HG03342 (cell line): Measurements from ENCODE around the gene CERS6.
"Not testable (repeated sequence)": the region's sequence is repeated elsewhere in the genome, so short reads cannot be mapped to it uniquely, and the experiment has no call there.

Experiments used
- ATAC-seq: cut with Tn5 transposase; IDR thresholded peaks from one replicate; pipeline ENCODE4 v1.9.1; 2021; ENCODE audit warnings: mild to moderate bottlenecking, moderate library complexity; ENCODE audit not compliant: unreplicated experiment

CERS6 gene

DNA sequence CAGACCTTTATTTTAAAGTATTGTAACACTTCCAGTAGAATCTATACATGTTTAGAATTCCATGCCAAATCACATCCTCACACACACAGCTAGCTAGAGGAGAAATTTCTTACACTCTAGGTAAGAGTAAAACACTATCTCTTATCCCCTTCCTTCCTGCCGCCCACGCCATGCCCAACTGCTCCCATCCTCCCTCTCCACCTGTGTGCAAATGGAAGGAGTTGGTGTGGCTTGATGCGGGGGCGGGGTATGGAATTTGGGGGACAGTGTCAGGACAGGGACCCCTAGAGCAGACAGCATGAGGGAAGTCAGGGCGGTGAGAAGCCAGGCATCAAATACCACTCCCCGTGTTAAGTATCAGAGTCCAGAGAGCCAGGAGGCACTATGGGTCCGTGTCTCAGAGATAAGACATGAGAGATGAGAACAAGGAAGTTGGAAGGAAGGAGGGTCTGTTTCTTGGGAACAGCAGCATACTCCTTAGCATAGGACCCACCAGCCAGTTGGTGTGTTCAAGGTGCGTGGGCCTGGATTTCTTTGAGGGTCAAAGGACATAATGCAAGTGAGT lies 297.8 kb downstream of the CERS6 start:
- ATAC-seq, result no peak

DNA sequence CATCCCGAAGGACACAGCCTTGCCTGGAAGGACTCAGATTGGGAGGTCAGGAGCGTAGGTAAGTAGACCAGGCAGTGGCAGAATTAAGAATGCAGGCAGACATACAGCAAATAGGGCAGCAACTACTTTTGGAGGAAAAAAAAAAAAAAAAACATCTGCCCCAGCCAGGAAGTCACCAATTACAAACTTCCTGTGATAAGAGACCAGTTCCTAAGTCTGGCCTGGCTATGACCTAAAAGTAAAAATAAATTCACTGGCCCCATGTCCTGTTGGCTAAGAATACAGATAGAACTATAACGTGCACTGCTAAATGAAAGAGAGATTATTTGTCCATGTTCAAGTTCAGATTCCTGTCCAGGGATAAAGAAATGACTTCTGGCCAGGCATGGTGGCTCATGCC lies 301.2 kb downstream of the CERS6 start:
- ATAC-seq, result no peak

DNA sequence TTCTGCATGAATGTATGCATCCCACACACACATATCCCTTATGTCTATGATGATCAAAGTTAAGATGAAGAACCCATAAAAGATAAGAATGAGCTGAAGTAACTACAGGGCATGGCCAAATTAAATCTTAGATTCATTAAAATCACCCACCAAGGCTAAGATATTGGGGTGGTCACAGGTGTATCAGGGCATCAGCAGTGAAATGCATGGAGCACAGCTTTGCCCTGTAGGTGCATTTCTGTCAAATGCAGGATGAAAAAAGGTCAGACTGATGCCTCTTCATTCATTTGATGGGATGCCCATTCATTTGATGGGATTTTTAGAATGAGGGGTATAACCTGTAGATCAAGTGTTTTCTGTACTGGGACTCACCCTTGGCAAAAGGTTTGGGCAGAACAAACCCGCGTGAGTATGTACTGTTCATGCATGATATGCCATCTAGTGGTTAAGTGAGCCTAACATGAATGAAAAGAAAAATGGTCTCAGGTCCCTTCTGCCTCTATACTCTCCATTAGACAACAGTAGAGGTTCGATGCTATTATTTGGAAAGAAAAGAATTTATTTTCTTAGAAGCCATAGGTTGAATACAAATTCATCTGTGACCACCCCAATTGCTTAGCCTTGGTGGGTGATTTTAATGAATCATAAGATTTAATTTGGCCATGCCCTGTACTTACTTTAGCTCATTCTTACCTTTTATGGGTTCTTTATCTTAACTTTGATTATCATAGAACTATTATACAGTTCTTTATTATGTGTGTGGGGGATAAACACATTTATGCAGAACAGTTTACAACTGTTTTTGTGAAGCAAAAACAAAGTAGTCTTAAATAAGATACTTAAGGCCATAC lies 303.1 kb downstream of the CERS6 start:
- ATAC-seq, result peak; percentile 89

DNA sequence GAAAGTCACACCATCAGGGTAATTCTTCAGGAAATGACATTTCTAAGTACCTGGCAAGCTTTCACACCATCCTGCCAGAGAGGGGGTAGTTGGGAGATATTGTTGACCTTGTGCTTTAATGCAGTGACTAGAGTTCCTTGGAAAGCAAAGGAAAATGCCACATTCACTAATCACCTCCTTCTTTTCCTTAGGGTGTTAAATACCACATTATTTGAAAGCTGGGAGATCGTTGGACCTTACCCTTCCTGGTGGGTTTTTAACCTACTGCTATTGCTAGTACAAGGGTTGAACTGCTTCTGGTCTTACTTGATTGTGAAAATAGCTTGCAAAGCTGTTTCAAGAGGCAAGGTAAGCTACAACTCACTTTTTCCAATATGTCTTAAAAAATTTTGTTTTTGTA lies 309.3 kb downstream of the CERS6 start:
- no peak for ATAC-seq

DNA sequence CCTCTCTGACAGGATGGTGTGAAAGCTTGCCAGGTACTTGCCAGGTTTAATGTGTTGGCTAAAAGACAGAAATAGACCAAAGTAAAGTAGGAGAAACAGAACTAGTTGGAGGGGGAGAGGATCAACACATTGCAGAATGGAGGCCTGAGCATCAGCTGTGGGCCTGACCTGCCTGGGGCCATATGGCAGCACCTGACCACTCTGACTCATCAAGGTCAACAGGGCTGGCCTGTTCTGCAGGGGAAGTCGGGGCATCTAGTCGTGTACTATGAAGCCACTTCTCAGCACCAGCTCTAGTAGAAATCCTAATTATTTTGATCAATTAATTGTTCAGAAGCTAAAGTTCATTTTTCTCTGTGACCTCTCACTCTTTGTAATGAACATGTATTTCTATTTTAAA lies 310.5 kb downstream of the CERS6 start:
- no peak for ATAC-seq

DNA sequence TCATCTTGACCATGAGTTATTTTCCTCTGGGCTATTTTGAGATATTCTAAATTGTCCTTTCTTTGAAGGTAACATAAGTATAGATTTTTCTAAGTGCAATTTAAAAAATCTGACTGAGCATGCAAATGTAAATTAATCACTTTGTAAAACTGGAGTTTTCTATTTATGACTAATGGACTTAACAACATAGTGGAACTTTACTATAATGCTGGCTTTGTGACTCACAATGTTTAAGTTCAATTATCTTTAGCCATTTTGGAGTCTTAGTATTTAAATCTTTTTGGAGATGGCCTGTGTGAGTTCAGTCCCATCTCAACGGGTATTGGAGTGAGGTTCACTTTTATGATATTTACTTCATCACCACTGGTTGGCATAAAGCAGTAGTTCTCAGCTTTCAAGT lies 311.2 kb downstream of the CERS6 start:
- no peak for ATAC-seq

DNA sequence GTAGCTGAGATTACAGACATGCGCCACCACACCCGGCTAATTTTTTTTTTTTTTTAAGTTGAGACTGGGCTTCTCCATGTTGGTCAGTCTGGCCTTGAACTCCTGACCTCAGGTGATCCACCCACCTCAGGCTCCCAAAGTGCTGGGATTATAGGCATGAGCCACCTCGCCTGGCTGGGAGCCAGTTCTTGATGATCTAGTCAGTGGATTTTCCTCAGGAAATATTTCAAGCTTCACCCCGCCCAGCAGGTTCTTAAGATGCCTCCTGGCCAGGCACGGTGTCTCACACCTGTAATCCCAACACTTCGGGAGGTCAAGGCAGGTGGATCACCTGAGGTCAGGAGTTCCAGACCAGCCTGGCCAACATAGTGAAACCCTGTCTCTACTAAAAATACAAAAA lies 312.3 kb downstream of the CERS6 start:
- not testable (repeated sequence) for ATAC-seq

DNA sequence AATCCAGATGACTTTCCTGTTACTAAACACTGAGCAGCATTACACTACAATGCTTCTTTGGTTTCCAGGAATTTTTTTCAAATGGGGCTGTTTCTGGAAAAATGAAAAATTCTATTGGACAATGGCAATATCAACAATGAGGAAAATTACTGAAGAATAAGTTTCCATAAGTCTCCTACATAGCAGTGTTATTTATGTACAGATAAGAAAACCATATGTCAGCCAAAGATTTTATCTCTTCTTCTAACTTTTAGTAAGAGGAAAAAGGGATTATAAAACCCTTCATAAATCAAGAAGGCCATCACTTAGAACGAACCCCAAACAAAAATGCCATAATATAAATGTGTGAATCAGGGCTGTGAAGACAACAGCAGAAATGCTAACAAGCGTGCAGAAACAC lies 314.7 kb downstream of the CERS6 start:
- ATAC-seq, result no peak

DNA sequence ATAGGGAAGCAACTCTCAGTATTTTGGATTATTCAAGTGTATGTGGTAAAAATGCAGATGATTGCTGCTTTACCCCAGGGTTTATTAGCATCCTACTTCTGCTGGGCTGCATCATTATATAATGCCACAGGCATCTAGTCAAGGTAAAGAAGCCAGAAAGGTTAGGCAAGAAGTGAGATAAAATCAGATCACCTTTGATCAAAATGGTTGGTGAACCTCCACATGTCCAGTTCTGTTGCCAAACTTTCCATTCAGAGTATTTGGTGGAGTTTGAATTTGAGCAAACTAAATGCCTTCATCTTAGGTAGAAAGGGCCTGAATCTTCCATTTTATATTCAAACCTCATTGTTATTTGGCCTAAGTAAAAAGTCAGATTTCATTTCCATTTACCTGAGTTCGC lies 316.6 kb downstream of the CERS6 start:
- no peak for ATAC-seq

DNA sequence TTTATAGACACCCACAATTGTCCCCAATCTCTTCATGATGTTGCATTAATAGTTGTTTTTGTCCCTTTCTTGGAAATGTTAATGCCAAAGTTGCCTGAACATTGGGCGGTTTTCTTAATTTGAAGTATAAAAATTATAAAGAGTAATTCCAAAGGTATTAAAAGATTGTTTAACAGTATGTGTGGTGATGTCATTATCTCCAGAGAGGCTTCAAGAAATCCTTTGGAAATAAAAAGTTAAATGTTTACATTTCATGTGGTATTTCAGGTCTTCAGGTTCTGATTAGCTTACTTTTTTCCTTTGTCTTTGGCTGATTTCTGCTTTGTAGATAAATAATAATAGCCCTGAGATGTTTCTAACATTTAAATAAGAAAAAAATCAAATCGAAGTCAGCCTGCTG lies 317.1 kb downstream of the CERS6 start:
- no peak for ATAC-seq

DNA sequence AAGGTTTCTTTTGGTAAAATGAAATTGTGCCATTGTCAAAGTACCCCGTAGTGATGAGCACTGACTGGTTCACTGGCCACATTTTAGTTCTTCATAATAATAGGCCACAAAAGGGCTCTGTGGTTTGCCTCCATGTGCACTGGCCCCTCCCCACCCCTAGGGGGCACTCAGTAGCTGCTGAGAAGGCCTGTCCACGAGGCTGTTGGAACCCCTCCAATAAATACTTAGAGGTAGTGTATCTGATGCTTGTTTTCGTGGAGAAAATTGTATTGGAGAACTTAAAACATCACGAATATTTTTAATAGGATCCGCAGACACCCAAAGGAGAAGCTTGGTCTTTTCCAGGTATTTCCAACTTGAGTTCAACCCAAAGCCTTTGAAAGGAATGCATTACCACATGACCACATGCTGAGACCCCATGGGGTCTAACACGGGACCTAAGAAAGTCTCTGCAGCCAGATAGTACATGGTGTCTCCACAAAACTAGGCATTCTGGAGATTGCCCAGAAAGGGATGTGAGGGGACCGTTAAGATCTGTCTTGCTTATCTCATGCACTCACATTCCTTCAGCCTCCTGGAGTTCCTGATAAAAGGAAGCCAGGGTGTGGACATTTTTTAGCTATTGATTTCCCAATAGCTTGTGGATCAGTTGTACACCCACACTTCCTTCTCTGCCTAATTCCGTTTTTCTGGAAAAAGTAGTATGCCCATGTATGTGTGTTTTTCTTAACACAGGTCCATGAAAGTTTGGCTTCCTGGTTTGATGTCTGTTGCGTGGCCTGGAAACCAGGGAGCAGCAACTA lies 317.8 kb downstream of the CERS6 start:
- ATAC-seq, result peak; percentile 78

DNA sequence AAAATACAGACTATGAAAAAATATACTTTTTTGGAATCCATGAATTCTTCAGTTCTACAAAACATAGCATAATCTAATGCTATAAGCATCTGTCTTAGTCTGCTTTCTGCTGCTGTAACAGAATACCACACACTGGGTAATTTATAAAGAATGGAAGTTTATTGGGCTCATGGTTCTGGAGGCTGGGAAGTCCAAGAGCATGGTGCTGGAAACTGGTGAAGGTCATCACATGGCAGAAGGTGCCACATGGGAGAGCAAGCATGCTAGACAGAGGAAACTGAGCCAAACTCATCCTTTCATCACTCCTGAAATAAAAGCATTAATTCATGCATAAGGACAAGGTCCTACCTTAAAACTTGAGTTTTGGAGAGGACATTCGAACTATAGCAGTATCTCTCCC lies 319.8 kb downstream of the CERS6 start:
- no peak for ATAC-seq

DNA sequence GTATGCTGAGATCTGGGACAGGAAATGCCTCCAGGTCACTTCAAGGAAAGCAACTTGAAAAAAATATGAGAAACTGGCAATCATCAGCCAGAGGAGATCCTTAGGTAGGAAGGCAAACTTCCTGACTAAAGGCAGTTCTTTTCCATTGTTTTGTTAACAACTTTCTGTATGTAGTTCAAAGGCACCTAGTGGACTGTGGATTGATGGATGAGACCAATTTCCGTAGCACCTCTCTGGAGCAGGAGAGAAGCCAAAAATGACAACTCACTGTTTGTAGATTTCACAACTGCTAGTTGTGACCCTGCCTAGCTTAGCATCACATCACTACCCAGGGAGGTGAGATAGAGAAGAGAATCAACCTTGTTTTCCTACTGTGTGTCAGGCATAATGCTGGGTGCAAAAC lies 324.6 kb downstream of the CERS6 start:
- ATAC-seq, result no peak

DNA sequence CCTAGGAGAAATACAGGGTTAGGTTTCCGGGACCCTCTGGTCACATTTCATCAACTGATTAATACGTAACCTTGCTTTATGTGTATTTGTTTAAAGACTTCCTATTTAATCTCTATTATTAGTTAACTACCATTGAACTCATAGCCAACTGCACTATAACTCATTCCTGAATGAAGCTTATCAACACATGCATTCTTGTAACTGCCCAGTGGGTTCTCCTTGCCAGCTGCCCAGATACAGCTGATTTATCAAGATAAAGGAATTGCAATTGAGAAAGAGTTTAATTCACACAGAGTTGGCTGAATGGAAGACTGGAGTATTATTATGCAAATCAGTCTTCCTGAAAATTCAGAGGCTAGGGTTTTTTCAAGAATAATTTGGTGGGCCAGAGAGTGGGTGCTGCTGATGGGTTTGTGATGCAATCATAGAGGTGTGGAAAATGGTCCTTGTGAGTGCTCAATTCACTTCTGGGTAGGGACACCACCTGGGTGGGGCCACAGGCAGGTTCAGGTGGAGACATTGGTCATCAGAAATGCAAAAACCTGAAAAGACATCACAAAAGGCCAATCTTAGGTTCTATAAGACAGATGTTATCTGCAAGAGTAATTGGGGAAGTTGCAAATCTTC lies 325.2 kb downstream of the CERS6 start:
- ATAC-seq, result no peak

DNA sequence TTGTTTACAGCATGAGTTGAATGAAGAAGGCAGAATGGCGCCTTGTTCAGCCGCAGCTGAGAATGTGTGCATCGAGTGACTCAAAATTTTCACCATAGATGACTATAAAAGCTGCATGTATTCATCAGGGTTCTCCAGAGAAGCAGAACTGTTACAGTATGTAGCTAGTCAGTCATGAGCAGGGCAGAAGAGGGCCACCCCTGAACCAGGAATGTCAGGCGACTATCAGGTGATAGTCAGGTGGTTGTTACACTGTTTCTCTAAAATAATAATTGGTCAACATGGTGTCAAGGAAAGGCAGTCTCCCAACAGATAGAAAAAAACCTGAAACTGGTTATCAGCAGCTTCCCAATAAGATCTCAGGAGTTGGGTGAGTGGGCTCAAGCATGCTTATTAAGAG lies 326.2 kb downstream of the CERS6 start:
- ATAC-seq, result no peak

DNA sequence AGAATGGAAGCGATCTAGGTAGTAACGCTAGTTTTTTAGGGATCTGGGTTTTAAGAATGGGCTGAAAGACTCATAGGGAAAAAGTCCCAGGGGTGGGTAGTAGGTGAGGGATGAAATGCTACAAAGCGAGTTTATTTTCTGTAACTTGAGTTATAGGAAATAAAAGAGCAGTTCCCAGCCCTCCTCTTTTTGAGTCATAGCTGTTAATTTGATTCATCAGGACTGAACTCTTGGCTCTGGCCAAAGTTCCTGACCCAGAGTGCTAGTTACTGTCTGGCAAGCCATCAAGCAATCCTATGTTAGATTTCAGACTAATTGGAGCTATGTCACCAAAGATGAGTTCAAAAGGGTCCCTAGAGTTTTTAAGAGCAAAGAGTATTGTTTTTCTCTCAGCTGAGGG lies 328.9 kb downstream of the CERS6 start:
- no peak for ATAC-seq

DNA sequence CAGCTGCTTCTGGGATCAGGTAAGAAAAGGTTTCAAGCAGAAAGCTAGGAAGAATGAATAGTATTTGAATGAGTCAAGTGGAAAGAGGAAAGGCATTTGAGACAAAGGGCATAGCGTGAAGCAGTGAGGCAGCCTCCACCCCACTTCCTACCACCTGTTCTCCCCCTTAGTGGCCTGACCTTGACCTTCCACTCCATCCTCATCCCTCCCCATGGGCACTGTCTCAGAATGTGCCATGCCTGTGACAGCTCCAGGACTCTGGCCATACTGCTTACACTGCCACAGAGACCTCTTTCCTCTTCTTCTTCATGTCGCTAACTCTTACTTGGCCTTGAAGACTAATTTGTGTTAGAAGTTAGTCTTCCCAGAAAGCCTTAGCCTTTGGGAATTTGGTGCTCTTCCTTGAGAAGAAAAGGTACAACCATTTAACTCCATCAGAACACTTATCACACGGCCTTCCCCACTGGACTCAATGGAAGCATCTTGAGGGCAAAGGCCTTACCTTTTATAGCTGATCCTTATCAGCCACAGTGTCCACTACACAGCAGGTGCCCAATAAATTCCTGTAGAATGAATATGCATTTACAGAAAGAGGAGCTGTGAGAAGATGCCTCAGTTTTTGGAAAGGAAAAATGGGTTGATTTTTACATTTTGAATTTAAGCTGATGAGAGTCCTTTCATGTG lies 331.2 kb downstream of the CERS6 start:
- ATAC-seq, result no peak

DNA sequence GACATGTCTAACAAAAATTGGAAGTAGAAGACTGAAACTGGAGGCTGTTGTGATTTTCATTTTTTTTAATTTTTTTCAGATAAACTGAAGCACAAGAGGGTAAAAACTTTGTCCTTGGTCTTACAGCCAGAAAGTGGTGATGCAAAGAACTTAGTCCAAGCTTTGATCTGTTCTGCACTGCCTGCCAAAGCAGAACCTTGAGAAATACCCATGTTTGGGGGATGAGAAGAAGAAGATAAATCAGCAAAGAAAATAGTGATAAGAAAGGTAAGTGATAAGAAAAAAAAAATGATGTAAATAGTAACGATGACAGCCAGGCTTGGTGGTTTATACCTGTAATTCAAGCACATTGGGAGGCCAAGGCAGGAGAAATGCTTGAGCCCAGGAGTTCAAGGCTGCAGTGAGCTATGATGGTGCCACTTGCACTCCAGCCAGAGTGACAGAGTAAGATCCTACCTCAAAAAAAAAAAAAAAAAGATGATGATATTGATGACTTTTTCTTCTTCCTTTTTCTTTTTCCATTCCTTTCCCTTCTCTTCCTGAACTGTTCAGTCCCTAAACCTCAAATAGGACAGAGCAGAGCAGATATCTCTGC lies 331.8 kb downstream of the CERS6 start:
- no peak for ATAC-seq

DNA sequence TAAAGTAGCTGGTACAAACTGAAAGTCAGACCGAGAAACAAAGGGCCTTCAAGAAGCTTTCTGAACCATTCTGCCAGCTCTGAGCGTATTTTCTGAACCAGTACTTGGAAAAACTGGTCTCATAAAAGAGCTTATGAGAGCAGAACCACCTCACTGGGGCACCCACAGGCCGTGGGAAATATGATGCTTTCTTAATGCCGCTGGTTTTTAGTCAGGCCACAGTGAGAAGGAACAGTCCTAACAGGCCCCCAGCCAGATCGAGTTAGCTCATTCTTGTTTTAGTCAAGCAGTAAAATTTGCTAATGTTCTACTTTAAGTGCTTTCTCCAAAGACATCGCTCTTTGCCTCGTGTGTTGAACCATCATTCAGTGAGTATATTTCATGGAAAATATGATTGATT lies 333.7 kb downstream of the CERS6 start:
- ATAC-seq, result no peak

DNA sequence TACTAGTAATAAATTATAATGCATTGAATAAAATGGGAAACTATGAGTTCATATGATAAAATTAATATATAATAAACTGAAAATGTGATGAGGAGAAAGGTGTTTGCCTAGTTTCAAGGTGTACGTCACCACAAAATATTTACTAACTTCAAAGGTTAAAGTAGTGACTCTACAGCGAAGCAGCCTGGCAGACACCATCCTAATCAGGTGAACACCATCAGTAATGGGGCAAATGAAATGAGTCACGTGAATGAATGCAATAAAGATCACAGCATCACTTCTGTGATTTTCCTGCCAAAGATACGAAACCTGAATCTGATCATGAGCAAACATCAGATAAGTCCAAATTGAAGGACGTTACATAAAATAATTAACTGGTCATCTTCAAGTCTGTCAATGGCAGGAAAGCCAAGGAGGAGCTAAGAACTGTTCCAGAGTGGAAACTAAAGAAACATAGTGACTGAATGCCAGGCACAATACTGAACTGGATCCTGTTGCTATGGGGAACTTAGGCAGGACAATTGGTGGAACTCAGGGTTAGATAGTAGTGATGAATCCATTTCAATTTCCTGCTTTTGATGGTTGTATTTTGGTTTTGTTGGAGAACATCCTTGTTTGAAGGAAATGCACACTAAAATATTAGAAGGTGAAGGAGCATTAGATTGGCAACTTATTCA lies 334.3 kb downstream of the CERS6 start:
- ATAC-seq, result no peak
